Mucosa of stomach (tissue), 1 donor: ENCODE results near the gene ZNF618.
"Not testable (repeated sequence)": the region's sequence is repeated elsewhere in the genome, so short reads cannot be mapped to it uniquely, and the experiment has no call there.

Experiments used
- H3K27me3 ChIP-seq: one replicate; pipeline ENCODE4 v1.7.0; 2013; ENCODE audit warnings: mild to moderate bottlenecking, low read length; ENCODE audit not compliant: control insufficient read depth, insufficient read depth
- H3K36me3 ChIP-seq: one replicate; pipeline ENCODE4 v1.7.0; 2013; ENCODE audit warnings: low read length; ENCODE audit not compliant: control insufficient read depth, insufficient read depth
- H3K4me1 ChIP-seq: one replicate; pipeline ENCODE4 v1.7.0; 2013; ENCODE audit warnings: mild to moderate bottlenecking, low read length; ENCODE audit not compliant: control insufficient read depth, insufficient read depth
- H3K4me3 ChIP-seq: one replicate; pipeline ENCODE4 v1.7.0; 2013; ENCODE audit warnings: low read length
- H3K9ac ChIP-seq: one replicate; pipeline ENCODE4 v1.7.0; 2013; ENCODE audit warnings: mild to moderate bottlenecking, low read length, moderate library complexity
- H3K9me3 ChIP-seq: one replicate; pipeline ENCODE4 v1.7.0; 2013; ENCODE audit warnings: mild to moderate bottlenecking, low read length, moderate library complexity; ENCODE audit not compliant: control insufficient read depth
- donor health status: Pancreatic carcinoma.

Gene ZNF618

DNA sequence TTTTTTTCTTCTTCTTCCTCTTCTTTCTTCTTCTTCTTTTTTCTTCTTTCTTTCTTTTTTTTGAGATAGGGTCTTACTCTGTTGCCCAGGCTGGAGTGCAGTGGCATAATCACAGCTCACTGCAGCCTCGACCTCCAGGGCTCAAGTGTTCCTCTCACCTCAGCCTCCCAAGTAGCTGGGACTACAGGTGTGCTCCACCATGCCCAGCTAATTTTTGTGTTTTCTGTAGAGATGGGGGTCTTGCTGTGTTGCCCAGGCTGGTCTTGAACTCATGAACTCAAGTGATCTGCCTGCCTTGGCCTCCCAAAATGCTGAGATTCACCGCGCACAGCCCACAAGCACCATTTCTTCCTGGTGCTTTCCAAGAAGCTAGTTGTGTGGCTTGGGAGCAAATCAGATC is 121.0 kb downstream of the ZNF618 start:
- H3K36me3 ChIP-seq, H3K9ac ChIP-seq, H3K27me3 ChIP-seq, H3K9me3 ChIP-seq, H3K4me3 ChIP-seq: not testable (repeated sequence)
- H3K4me1 ChIP-seq: peaks cover 23% of the 10 kb centered on the region

DNA sequence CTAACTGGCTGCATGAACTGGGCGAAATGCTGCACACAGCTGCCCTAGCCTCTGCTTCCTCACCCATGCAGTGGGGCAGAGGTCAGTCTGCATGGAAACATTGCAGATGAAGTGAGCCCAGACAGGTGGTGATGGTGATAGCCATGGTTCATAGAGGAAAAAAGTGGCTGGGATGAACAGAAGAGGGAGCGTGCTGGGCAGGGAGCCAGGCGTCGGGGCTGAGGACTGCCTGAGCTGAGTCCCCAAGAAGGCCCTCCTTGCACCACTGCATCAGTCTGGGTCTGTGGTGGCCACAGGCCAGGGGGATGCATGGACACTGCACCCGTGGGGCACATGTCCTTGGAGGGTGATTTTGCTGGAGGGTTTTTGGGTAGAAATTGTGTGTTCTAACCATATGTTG is 121.5 kb downstream of the ZNF618 start:
- Histone ChIP-seq H3K4me3 (no peak overlapping the region), H3K27me3 (no peaks in the 10 kb centered on the region), H3K4me1 (peaks cover 18% of the 10 kb centered on the region), H3K9me3 (no peaks in the 10 kb centered on the region), H3K36me3 (no peaks in the 10 kb centered on the region), H3K9ac (no peak overlapping the region)

DNA sequence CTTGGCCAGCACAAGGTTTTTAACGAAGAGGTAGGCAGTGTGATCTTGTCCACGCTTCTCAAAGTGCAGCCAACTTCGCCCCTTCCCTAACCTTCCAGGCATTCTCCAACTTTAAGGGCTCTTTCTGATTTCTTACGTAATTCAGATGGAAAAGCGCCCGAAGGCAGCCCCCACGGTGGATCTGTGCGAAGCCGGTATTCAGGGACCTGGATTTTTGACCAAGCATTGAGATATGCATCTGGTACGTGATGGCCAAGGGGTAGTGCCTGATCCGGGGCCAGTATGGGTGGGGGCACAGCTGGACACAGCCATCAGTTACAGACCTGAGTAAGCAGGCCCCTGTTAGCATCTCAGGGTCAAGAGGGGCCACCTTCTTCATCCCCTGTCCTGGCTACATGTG is 122.0 kb downstream of the ZNF618 start:
- Histone ChIP-seq H3K4me3 (no peak overlapping the region), H3K36me3 (no peaks in the 10 kb centered on the region), H3K27me3 (no peaks in the 10 kb centered on the region), H3K4me1 (peaks cover 16% of the 10 kb centered on the region), H3K9ac (no peak overlapping the region), H3K9me3 (no peaks in the 10 kb centered on the region)

DNA sequence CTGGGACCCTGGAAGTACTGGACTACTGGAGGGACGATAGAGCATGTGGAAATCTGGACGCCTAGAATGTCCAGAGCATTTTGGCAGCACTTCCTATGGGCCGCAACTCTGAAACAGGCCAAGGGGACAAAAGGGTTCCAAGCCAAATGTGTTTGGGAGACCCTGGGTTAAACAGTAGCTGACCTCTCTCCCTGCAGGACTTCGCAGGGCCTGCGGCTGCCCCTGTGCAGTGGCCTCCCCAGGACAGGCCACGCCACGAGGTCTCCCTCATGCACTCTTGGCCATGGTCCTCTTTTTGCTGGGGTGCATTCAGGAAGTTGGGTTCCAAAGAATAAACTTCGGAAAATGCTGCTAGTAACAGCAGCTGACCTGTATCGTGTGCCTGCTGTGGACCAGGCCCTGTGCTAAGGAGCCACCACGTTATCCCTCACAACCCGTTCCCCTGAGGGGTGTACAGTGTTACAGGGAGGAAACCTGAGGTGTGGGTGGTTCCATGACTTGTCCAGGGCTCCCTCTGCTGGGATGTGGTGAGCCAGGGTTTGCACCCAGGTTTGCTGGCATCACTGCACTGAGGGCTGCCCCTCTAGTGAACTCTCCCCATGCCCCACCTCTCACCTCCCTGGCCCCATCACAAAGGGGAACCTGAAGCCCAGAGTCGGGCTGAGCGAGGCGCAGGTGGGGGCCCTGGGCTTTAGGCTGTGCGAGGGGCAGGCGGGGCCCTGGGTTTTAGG is 122.6 kb downstream of the ZNF618 start:
- Histone ChIP-seq H3K9me3 (no peaks in the 10 kb centered on the region), H3K36me3 (no peaks in the 10 kb centered on the region), H3K4me3 (no peak overlapping the region), H3K27me3 (no peaks in the 10 kb centered on the region), H3K9ac (no peak overlapping the region), H3K4me1 (peaks cover 10% of the 10 kb centered on the region)

DNA sequence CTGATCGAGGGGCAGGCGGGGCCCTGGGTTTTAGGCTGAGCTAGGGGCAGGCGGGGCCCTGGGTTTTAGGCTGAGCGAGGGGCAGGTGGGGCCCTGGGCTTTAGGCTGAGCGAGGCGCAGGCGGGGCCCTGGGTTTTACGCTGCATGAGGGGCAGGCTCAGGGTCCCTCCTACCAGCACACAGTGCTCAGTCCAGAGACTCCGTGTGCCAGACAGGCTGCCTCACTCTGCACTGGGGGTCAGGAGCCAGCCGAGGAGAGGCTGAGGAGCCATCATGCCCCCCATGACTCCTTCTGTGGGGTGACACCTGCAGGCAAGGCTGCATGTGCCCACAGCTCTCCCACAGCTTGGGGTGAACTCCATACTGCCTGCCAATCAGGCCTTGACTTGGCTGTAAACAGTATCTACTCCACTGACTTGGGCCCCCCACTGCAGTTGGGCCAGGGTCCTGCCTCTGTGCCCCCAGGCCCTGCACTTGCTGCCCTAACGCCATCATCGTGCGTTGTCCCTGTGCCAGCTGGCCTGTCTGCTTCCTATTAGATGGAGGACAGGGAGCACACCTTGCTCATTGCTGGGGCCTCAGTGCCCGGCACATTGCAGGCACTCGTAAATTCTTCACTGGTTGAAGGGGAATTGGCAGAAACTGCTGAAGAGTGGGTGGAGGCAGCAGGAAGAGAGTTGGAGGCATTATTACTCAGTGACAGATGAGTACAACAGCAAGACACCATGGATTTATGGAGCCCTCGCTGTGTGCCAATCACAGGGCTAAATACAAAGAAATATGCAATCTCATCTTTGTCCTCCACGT is 123.3 kb downstream of the ZNF618 start:
- no peak overlapping the region for H3K9ac ChIP-seq

DNA sequence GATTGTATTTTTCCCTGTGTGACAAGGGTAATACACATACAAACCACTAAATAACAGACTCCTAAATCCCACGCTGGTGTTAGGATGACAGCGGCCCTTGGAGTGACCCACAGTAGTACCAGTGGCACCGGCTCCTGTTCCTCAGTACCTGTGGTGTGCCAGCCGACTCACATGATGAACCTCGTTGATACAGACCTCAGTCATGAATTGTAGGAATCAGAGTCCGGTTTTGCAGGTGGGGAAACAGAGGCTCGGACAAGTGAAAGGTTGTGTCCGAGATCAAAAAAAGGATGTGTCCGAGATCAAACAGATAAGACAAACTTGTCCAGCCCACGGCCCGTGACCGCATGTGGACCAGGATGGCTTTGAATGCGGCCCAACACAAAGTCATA is 124.0 kb downstream of the ZNF618 start:
- no peaks in the 10 kb centered on the region for H3K4me1 ChIP-seq
- H3K27me3 ChIP-seq: no peaks in the 10 kb centered on the region
- H3K36me3 ChIP-seq: no peaks in the 10 kb centered on the region
- H3K9ac ChIP-seq: no peak overlapping the region
- no peaks in the 10 kb centered on the region for H3K9me3 ChIP-seq
- H3K4me3 ChIP-seq: no peak overlapping the region

More for the DNA sequence above, 123.3 kb downstream of the ZNF618 start:
- H3K36me3 ChIP-seq: no peaks in the 10 kb centered on the region
- H3K4me1 ChIP-seq: peaks cover 3% of the 10 kb centered on the region
- no peaks in the 10 kb centered on the region for H3K9me3 ChIP-seq
- no peaks in the 10 kb centered on the region for H3K27me3 ChIP-seq
- no peak overlapping the region for H3K4me3 ChIP-seq

DNA sequence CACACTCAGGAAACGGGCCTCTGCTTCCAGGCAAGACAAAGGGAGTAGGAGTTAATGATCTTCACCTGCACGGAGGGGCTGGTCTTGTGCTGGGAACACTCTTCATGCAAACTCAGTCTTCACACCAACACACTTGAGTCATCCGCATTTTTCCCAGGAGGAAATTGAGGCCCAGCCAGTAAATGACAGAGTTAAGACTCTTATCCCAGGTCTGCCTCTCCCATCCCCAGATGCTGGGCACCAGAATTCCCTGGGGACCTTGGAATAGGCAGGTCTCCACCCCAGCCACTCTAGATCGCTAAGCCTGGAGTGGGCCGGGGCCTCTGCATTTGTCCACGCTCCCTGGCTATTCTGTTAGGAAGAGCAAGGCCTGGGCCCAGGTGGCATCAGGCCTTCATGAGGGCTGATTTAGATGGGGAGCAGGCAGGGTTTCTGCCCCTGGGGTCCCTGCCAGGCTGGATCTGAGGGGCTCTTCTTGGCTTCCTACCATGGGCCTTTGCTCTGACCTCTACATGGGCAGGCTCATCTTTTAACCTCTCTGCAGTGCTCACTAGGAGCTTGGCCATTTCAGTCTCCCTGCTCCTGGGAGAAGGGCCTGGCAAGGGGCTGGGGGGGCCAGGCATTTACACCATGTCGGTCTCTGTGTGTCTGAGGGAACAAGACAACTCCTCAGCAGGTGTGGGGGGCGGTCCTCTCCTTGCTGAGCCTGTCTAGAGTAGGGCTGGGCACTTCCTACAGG is 124.7 kb downstream of the ZNF618 start:
- Histone ChIP-seq H3K4me1 (no peaks in the 10 kb centered on the region), H3K27me3 (no peaks in the 10 kb centered on the region)

DNA sequence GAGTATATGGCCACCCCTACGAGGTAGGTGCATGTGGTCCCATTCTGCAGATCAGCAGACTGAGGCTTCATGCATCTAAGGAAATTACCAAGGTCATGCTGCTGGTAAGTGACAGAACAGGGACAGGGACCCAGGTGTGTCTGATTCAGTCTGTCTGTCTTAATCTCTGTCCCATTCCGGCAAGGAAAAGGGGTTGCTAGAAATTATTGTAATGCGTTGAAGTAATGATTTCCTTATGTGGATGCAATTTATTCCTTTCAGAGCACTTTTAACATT is 125.2 kb downstream of the ZNF618 start:
- no peaks in the 10 kb centered on the region for H3K4me1 ChIP-seq
- H3K4me3 ChIP-seq: no peak overlapping the region
- H3K9ac ChIP-seq: no peak overlapping the region
- no peaks in the 10 kb centered on the region for H3K9me3 ChIP-seq
- no peaks in the 10 kb centered on the region for H3K36me3 ChIP-seq
- no peaks in the 10 kb centered on the region for H3K27me3 ChIP-seq

More for the DNA sequence above, 124.7 kb downstream of the ZNF618 start:
- H3K9me3 ChIP-seq: no peaks in the 10 kb centered on the region
- H3K36me3 ChIP-seq: no peaks in the 10 kb centered on the region
- H3K4me3 ChIP-seq: no peak overlapping the region
- H3K9ac ChIP-seq: no peak overlapping the region

DNA sequence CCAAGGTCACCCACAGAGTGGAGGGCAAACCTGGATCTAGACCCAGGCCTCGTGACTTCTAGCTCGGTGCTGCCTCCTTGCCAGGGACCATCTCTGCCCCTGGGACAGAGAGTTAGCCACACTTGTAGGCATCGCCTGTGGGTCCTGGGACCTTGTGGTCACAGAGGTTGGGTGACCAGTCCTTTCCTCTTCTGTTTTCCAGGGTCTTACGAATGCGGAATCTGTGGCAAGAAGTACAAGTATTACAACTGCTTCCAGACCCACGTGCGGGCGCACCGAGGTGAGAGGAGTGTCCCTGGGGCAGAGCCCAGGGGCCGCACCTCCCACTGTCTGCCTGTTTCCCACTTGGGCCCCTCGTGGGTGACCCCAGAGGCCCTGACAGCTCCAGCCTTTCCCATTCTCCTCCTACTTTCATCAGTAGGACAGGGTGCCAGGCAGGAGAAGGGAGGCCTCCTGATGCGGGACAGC is 125.7 kb downstream of the ZNF618 start:
- Histone ChIP-seq H3K9ac (no peak overlapping the region), H3K36me3 (no peaks in the 10 kb centered on the region), H3K9me3 (no peaks in the 10 kb centered on the region), H3K4me3 (no peak overlapping the region), H3K27me3 (no peaks in the 10 kb centered on the region), H3K4me1 (no peaks in the 10 kb centered on the region)

DNA sequence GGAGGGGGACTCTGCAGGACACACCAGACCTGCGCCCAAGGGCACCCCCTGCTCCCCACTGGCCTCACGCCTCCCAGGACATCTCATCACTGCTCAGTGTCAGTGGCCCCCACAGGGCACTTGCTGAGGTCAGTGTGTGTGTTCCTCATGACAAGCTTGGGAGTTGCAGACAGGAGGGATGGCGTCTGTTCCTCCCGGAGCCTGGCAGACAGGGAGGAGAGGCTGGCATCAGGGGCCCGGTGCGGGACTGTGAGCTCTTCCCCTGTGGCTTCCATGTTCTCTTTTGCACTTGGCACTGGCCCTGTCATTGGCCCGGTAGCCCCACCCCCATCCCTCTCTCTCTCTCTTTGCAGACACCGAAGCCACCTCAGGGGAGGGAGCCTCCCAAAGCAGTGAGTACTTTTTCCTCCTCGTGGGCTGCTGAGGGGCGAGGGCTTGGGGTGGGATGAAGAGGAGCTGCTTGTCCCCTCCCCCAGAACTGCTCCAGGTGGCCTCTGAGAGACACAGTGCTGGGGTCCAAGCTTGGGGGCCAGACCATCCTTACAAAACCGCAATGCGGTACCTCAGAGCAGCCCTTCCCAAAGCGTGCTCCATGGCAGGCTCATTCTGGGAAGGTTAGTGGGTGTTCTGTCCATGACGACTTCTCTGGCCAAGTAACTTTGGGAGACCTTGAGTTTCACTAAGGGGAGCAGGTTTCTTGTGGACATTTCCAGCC is 126.3 kb downstream of the ZNF618 start:
- Histone ChIP-seq H3K27me3 (no peaks in the 10 kb centered on the region), H3K9ac (no peak overlapping the region), H3K9me3 (no peaks in the 10 kb centered on the region), H3K4me1 (no peaks in the 10 kb centered on the region), H3K4me3 (no peak overlapping the region), H3K36me3 (no peaks in the 10 kb centered on the region)

DNA sequence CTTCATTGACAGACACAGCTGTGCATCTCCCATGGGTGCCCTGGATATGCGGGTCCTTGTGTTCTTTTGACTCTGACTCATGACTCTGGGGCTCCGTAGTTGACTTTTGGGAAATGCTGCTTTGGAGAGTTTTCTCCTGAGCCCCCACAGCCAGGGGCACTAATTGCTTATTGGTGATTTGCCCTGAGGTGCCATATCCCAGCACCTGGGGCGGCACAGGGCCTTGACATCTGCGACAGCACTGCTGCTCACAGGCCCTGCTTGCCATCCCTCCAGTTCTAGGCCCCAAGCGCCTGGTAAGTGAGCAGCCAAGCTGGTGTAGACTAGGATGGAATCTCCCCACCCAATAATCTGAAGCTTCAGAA is 126.9 kb downstream of the ZNF618 start:
- H3K9ac ChIP-seq: no peak overlapping the region
- H3K9me3 ChIP-seq: no peaks in the 10 kb centered on the region
- no peaks in the 10 kb centered on the region for H3K36me3 ChIP-seq

DNA sequence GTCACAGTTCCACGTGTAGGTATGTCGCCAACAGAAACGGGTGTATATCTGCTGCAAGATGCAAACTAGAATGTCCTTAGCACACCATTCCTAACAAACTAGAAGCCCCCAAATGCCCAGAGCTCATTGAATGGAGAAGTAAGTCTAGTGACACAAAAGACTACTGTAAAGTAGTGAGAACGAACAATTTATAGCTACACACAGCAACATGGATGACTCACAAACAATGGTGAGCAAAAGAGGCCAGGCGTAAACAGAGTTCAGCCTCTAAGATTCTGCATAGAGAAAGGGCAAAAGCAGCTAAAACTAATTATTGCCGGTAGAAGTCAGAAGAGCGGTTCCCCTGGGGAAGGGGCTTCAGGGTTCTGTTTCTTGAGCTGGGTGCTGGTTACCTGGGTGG is 127.2 kb downstream of the ZNF618 start:
- H3K27me3 ChIP-seq: no peaks in the 10 kb centered on the region
- H3K4me1 ChIP-seq: no peaks in the 10 kb centered on the region
- H3K36me3 ChIP-seq: no peaks in the 10 kb centered on the region
- H3K4me3 ChIP-seq: no peak overlapping the region
- H3K9ac ChIP-seq: no peak overlapping the region
- no peaks in the 10 kb centered on the region for H3K9me3 ChIP-seq

More for the DNA sequence above, 126.9 kb downstream of the ZNF618 start:
- no peaks in the 10 kb centered on the region for H3K4me1 ChIP-seq
- no peaks in the 10 kb centered on the region for H3K27me3 ChIP-seq
- no peak overlapping the region for H3K4me3 ChIP-seq
